OCI-LY1 (cell line): ENCODE results near the gene SMYD3.

Experiments used
- H2AFZ ChIP-seq: fragments of 200-600 bp; sonication (generic), shearing (Covaris generic); 2 replicates; pipeline ENCODE4 v1.6.0; 2014; ENCODE audit warnings: antibody characterized with exemption, mild to moderate bottlenecking, low read length
- H3F3A ChIP-seq: fragments of 200-600 bp; sonication (generic), shearing (Covaris generic); 2 replicates; pipeline ENCODE4 v1.6.0; 2014; ENCODE audit warnings: mild to moderate bottlenecking, antibody characterized with exemption, low read length, moderate library complexity; ENCODE audit not compliant: insufficient read depth
- H3K27ac ChIP-seq: fragments of 200-600 bp; sonication (generic); 2 replicates; pipeline ENCODE4 v1.5.1; 2014; ENCODE audit warnings: low read length, mixed run types, mild to moderate bottlenecking, low read depth; ENCODE audit not compliant: poor library complexity, severe bottlenecking
- H3K27me3 ChIP-seq: fragments of 200-600 bp; sonication (generic); 2 replicates; pipeline ENCODE4 v1.6.0; 2014; ENCODE audit warnings: antibody characterized with exemption, mild to moderate bottlenecking, low read length, moderate library complexity; ENCODE audit not compliant: insufficient read depth
- H3K36me3 ChIP-seq: fragments of 200-600 bp; sonication (generic); 2 replicates; pipeline ENCODE4 v1.6.1; 2014; ENCODE audit warnings: mild to moderate bottlenecking, antibody characterized with exemption, low read length, moderate library complexity, mixed read lengths; ENCODE audit not compliant: insufficient read depth
- H3K4me1 ChIP-seq: fragments of 200-600 bp; sonication (generic); 2 replicates; pipeline ENCODE4 v1.5.1; 2014; ENCODE audit warnings: mild to moderate bottlenecking, low read length, moderate library complexity; ENCODE audit not compliant: insufficient read depth, severe bottlenecking
- H3K4me2 ChIP-seq: fragments of 200-600 bp; sonication (generic), shearing (Covaris generic); 2 replicates; pipeline ENCODE4 v1.6.1; 2014; ENCODE audit warnings: low read length
- H3K4me3 ChIP-seq: fragments of 200-600 bp; sonication (generic); 2 replicates; pipeline ENCODE4 v1.5.1; 2014; ENCODE audit warnings: low read length, low read depth, mild to moderate bottlenecking, mixed read lengths; ENCODE audit not compliant: poor library complexity, severe bottlenecking
- H3K79me2 ChIP-seq: fragments of 200-600 bp; shearing (Covaris generic); 2 replicates; pipeline ENCODE4 v1.6.1; 2016; ENCODE audit warnings: mixed run types, low read length, mixed read lengths; ENCODE audit not compliant: insufficient read depth
- H3K9ac ChIP-seq: fragments of 200-600 bp; sonication (generic), shearing (Covaris generic); 2 replicates; pipeline ENCODE4 v1.6.1; 2014; ENCODE audit warnings: mild to moderate bottlenecking, low read length, mixed read lengths
- H3K9me2 ChIP-seq: fragments of 200-600 bp; sonication (generic), shearing (Covaris generic); 2 replicates; pipeline ENCODE4 v1.6.1; 2014; ENCODE audit warnings: low read depth, mild to moderate bottlenecking, low read length, mixed read lengths
- H3K9me3 ChIP-seq: fragments of 200-600 bp; shearing (Covaris generic); 2 replicates; pipeline ENCODE4 v1.6.1; 2014; ENCODE audit warnings: low read length, mixed read lengths
- H4K20me1 ChIP-seq: fragments of 200-600 bp; sonication (generic), shearing (Covaris generic); 2 replicates; pipeline ENCODE4 v1.6.0; 2016; ENCODE audit warnings: mild to moderate bottlenecking, low read length; ENCODE audit not compliant: insufficient read depth
- CTCF ChIP-seq: fragments of 200-600 bp; sonication (generic), shearing (Covaris generic); IDR thresholded peaks from 2 replicates; pipeline ENCODE4 v1.5.1; 2017; ENCODE audit warnings: mild to moderate bottlenecking, antibody characterized with exemption, low read length, moderate library complexity, mixed read lengths
- EZH2 ChIP-seq: fragments of 200-600 bp; sonication (generic), shearing (Covaris generic); IDR thresholded peaks from 2 replicates; pipeline ENCODE4 v1.8.0; 2017; ENCODE audit warnings: borderline replicate concordance, mixed run types, mild to moderate bottlenecking, antibody characterized with exemption, low read length, moderate library complexity, mixed read lengths

The SMYD3 gene

GRCh38 chr1:246540738-246541491 is 33.8 kb upstream of the SMYD3 start:
- Histone ChIP-seq H3K9ac (no peak overlapping the region), H3K4me1 (no peaks in the 10 kb centered on the region), H3K4me2 (no peak overlapping the region), H3K27me3 (no peaks in the 10 kb centered on the region), H3K79me2 (no peaks in the 10 kb centered on the region), H3K9me3 (no peaks in the 10 kb centered on the region), H2AFZ (no peak overlapping the region), H4K20me1 (no peaks in the 10 kb centered on the region), H3K36me3 (peaks cover 50% of the 10 kb centered on the region), H3K27ac (no peak overlapping the region), H3F3A (no peaks in the 10 kb centered on the region), H3K9me2 (no peaks in the 10 kb centered on the region), H3K4me3 (no peak overlapping the region)
- no peak for TF ChIP-seq CTCF
- TF ChIP-seq EZH2: no peak

- no peaks in the 10 kb centered on the region for H3K9me3 ChIP-seq
These were observed 30.8 kb upstream of the SMYD3 start for GRCh38 chr1:246537887-246538286.

GRCh38 chr1:246537441-246537840 is 30.4 kb upstream of the SMYD3 start:
- H3F3A ChIP-seq: no peaks in the 10 kb centered on the region
- H3K27me3 ChIP-seq: no peaks in the 10 kb centered on the region

More at GRCh38 chr1:246537887-246538286, 30.8 kb upstream of the SMYD3 start:
- H3K4me1 ChIP-seq: no peaks in the 10 kb centered on the region
- H3K27me3 ChIP-seq: no peaks in the 10 kb centered on the region
- H3K4me3 ChIP-seq: no peak overlapping the region
- TF ChIP-seq CTCF (no peak), EZH2 (no peak)
- H3F3A ChIP-seq: no peaks in the 10 kb centered on the region
- no peak overlapping the region for H2AFZ ChIP-seq
- H3K9ac ChIP-seq: no peak overlapping the region
- no peak overlapping the region for H3K27ac ChIP-seq
- peaks cover 23% of the 10 kb centered on the region for H3K36me3 ChIP-seq
- no peaks in the 10 kb centered on the region for H3K9me2 ChIP-seq
- no peak overlapping the region for H3K4me2 ChIP-seq
- H4K20me1 ChIP-seq: no peaks in the 10 kb centered on the region
- H3K79me2 ChIP-seq: no peaks in the 10 kb centered on the region

More at GRCh38 chr1:246537441-246537840, 30.4 kb upstream of the SMYD3 start:
- Histone ChIP-seq H3K4me3 (no peak overlapping the region), H4K20me1 (no peaks in the 10 kb centered on the region), H3K79me2 (no peaks in the 10 kb centered on the region), H3K9me2 (no peaks in the 10 kb centered on the region), H2AFZ (no peak overlapping the region), H3K27ac (no peak overlapping the region), H3K36me3 (peaks cover 18% of the 10 kb centered on the region), H3K4me1 (no peaks in the 10 kb centered on the region), H3K4me2 (no peak overlapping the region), H3K9ac (no peak overlapping the region), H3K9me3 (no peaks in the 10 kb centered on the region)
- TF ChIP-seq CTCF (no peak), EZH2 (no peak)
